ENCODE measurements around the gene BCL2L14.

DNA sequence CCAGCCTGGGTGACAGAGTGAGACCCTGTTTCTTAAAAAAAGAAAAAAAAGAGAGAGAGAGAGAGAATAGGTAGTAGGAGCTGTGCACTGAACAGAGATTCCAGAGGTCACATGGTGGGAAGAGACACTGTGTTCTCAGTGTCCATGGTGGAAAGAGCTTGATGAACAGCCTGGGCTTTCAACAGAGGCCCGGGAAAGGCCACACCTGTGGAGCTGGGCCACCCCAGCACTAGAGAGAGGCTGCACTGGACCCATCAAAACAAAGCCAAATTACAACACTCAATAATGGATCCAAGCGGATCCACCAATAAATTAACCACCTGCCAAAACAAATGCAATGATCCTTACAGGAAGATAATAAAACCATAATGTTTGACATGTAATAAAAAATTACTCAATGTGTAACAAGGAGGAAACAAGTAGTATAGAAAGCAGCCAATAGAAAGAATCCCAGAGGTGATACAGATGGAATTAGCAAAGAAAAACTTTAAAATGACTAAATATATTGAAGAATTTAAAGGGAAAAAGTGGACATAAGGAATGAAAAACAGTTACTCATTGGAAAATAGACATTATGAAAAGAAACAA lies 44.8 kb upstream of the BCL2L14 start:
- TF ChIP-seq CTCF (CRISPR knock-in tag; IDR thresholded peaks at IDR 0.05) (no peak), EZH2 (conservative IDR thresholded peaks at IDR 0.05; ENCODE audit: low read depth, low read length) (no peak), FOXO1 (CRISPR knock-in tag; IDR thresholded peaks at IDR 0.05) (no peak), ZNF83 (CRISPR knock-in tag; IDR thresholded peaks at IDR 0.05; ENCODE audit: borderline replicate concordance) (no peak)
